Measurements from ENCODE around the gene TAF1B.

TAF1B gene

GRCh38 chr2:9843229-9844035, at the start of gene TAF1B:
Gene TAF1B (plus strand): TSS chr2:9843474. CDS start chr2:9843542, 68 bp downstream.
- DNase-seq, result peak; percentile 87

GRCh38 chr2:9793918-9794717, 49.2 kb upstream of the TAF1B start:
- no peak for DNase-seq

DNA sequence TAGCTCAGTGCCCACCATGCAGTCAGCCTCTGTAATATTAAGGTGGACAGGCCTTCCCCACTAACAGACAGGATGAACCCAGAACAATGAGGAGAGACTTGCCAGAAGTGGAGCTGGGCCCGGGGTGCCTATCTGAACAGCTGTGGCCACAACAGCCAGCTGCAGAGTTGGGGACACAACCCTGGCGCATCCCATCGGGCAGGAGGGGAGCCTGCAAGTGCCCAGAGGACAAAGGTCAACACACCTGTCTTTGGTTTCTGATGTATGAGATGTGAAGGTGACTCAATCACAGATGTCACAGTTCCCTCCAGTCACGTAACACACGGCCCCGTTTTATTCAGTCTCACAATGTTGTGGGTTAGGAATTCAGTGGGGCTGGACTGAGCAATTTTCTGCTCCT, 48.2 kb upstream of the TAF1B start:
- no peak for DNase-seq

DNA sequence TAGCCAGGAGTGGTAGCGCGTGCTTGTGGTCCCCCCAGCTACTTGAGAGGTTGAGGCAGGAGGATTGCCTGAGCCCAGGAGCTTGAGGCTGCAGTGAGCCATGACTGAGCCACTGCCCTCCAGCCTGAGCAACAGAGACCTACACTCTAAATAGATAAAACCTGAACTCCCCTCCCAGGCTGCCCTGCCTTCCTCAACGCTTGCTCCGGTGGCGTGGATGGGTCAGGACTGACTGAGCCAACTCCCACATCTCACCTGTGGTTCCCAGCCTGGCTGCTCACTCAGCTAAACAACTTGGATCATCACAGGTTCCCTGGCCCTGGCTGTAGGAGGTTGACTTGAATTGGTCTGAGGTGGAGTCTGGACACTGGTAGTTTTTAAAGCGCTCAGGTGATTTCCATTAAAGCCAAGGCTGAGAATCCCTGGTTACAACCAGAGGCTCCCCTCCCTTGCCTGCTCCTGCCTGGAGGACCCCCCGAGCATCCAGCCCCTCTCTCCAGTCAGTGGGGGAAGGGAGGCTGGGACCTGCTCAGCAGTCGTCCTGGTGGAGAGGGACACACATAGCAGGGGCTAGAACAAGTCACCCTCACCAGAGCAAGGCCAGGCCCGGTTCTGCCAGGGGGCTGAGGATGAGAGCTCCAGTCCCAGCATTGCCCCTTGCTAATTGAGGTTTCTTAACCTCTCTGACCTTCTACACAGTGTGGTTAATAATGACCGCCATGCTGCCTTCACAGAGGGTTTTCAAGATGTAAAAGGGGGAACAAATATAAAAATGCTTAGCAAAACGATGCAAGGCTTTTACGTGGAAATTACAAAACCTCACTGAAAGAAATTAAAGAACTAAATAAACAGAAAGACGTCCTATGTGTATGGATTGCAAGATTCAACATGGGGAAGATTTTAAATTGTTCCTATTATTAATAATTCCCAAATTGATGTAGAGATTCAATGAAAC, 46.9 kb upstream of the TAF1B start:
- no peak for DNase-seq

GRCh38 chr2:9797086-9797485, 46.2 kb upstream of the TAF1B start:
- DNase-seq, result no peak

GRCh38 chr2:9797681-9798556, 45.4 kb upstream of the TAF1B start:
- DNase-seq, result no peak

GRCh38 chr2:9799011-9799596, 44.2 kb upstream of the TAF1B start:
- DNase-seq, result no peak

DNA sequence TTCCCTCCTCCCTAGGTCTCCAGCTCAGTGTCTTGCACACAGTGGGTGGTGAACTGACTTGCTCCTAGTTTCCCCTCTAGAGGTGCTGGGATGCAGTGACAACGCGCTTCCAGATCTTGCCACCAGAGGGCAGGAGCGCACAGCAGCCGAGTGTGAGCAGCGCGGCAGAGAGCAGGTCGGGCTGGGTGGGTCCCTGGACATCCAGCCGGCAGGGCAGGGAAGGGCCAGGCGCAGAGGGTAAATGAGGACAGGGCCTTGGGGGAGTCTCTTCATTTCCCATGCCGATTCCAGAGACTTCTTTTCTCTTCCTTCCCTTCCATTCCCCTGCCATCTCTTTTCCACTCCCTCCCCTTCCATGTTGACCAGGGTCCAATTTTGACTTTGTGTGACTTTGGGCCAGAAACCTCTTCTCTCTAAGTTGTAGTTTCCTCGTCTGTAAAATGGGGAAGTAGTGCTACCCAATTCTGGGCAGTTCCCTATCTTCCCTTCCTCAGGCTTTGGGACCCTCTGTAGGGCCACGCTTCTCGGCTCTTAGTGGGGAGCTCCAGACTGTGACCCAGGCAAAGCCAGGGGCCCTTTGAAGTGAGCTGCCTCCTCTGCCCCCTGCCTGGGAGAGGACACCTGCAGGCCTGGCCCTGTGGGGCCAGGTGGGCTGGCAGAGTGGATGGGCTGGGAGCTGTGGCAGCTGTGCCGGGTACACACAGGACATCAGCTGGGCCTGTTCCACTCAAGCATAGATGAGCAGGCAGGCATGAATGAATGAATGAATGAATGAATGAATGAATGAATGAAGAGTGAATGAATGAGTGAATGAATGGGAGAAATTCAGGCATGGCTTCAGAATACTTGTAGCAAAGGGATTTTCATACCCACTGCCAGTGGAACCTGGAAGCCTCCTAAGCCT, 43.3 kb upstream of the TAF1B start:
- DNase-seq, result peak; percentile 69

DNA sequence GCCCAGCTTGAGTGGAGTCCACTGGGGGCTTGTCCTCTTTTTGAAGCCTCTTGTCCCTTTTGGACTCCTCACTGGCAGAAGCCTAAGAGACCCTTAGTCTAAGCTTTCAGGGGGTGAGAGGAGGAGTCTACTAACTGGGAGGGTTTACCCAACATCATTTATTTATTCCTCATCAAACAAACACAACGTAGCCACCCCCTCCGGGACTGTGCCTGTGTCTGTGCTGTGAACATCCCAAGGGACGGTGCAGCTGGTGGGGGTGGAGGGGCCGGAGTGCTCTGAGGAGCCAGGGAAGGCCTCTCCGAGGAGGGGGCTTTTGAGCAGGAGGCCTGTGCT, 42.7 kb upstream of the TAF1B start:
- DNase-seq, result no peak

DNA sequence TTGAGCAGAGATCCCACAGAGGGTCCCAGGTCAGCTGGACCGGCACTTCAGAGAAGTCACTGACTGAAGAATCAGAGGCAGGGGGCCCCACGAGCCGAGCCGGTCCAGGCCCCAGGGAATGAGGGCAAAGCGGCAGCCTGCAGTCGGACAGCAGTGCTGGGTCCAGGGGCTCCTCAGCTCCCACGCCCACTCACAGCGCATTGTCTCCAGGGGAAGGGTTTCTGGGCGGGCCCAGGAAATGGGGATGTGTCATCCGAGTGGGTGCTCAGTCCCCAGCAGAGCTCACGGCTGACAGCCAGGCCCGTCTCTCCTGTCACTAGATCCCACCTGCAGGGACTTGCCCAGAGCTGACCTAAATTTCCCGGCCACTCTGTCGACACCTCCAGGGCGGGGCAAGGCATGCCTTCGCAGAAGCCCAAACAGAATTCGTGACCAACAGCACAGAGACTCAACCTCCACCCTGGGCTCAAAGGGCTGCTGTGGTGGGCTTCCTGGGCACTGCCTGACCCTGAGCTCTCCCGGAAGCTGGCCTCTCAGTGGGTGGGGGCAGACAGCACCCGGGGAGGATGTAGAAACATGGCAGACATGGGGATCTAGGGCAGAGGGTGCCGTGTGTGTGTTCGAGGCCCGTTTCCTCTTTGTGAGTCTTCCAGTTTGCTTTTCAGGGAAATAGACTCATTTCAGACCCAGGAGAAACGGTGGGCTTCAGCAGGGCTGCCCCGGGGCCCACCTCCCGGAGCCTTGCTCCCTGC, 42.1 kb upstream of the TAF1B start:
- DNase-seq, result no peak

- DNase-seq, result no peak
Observed at GRCh38 chr2:9802576-9802993, 40.7 kb upstream of the TAF1B start.

GRCh38 chr2:9803023-9803805, 40.1 kb upstream of the TAF1B start:
- DNase-seq, result no peak

DNA sequence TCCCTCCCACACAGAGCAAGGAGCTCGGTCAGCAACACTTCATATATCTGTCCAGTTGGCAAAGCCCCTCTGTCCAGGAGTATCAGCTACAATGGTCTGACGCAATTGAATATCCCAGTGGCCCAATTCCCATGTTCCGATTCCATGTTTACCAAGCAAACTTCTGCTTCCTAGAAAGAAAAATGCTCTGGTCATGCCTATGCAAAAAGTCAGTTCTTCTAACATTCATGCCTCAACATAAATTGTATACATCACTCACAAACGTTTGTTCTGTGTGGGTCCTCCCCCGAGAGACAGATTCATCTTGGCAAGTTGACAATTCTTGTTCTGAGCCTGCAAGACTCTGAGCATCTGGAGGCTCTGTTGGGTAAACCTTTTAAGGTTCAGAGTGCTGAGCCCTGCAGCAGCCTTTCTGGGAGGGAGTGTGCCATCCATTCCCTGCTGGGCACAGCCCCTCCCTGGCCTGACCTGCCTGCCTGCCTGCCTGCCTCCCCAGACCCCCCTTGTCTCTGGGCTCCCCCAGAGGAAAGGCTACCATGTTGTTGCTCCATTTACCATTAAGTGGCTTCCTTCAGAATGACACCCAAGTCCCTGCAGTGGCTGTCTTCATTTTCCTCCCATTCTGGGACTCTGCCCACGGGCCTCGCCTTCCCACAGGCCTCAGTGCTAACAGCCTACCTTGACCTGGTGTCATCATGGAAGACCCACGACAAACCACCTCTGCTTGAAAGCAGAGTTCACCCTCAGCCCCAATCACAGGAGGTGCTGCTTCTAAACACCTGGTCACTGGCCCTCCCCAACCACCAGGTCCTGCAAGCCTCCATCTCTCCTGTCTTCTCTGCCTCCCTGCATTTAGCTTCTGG, 37.6 kb upstream of the TAF1B start:
- no peak for DNase-seq

DNA sequence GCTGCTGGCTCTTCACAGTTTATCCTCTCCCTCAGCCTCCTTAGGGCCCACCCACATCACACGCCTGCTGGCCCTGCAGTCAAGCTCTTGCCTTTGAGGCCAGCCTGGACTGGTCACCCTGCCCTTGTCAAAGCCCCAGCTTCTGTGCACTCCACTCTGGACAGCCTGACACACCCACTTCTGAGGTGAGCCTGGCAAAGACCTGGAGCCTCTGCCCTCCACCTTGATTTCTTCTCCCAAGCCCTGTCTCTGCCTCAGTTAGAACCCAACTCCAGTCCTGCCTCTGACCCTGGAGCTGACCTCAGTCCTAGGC, 37.0 kb upstream of the TAF1B start:
- no peak for DNase-seq

DNA sequence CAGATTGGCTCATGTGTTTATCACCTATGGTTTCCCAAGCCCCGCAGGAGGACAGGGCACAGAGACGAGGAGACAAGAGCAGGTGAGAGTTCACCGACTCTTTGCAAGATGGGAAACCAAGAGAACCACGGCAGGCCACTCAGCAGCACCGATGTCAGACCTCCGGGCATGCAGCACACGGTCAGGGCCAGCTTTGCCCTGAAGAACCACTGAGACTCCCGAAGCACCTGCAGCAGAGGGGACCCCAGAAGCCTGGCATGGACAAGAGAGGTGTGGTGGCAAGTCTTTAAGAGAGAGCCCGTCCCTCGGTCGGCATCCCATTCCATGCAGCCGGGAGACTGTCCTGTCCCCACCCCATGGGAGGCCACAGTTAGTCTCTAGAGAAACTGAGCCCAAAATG, 36.6 kb upstream of the TAF1B start:
- DNase-seq, result no peak

DNA sequence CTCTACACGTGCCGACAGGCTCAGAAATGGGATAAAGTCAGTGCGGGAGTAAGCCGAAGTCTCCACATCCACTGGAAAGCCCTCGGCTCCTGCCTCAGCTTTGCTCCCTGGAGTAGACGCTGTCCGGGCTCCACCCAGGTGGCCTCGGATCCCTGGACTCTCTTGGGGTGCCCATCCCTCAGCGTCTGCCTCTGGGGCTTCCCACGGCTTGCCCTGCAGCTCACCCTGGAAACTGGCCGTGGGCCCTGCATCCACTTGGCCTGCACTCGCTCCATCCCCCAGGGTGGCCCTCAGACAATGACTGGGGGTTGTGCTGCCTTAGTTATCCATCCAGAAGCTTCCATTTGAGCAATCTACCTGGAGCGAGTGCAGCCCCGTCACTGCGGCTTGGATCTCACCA, 36.2 kb upstream of the TAF1B start:
- no peak for DNase-seq

GRCh38 chr2:9807555-9808305, 35.5 kb upstream of the TAF1B start:
- DNase-seq, result no peak

Measured in SHP77 treated with DMSO at 0.1 percent for 48 hours (cell line).